CD14-positive monocyte (primary cell): Measurements from ENCODE around the gene PIAS4. TPM values are rescaled to one million over a fixed set of nuclear protein-coding genes. Genes with fewer than 3 reads are reported as not detected.

Source experiments
- DNase-seq, 3 donors: peaks; one replicate each; pipeline ENCODE4 v3.0.0-alpha.2; 2011 to 2022
- H2AFZ ChIP-seq: 2 replicates; pipeline ENCODE4 v1.6.0; 2012; ENCODE audit warnings: mild to moderate bottlenecking, low read depth, low read length, inconsistent platforms; ENCODE audit not compliant: insufficient read depth, poor library complexity, severe bottlenecking
- H3K27ac ChIP-seq, 2 donors: 1 replicate in 1 of 2; 2 replicates in 1 of 2; pipeline ENCODE4 v1.5.1; 2012 to 2013; ENCODE audit warnings: low read length in 2 of 2, control low read depth in 1 of 2, inconsistent platforms in 1 of 2, low read depth in 1 of 2, mild to moderate bottlenecking in 1 of 2
- H3K27me3 ChIP-seq, 2 donors: one replicate each; pipeline versions ENCODE4 v1.6.0 to v1.6.1; 2011 to 2013; ENCODE audit warnings: low read length in 2 of 2; ENCODE audit not compliant: control insufficient read depth in 2 of 2, insufficient read depth in 2 of 2
- H3K36me3 ChIP-seq, 2 donors: replicated peaks in 1 of 2; 1 replicate in 1 of 2; 2 replicates in 1 of 2; pipeline versions ENCODE4 v1.5.1 to v1.6.1; 2012 to 2013; ENCODE audit warnings: low read length in 2 of 2, control low read depth in 1 of 2, inconsistent platforms in 1 of 2, mild to moderate bottlenecking in 1 of 2; ENCODE audit not compliant: insufficient read depth in 2 of 2, control insufficient read depth in 1 of 2
- H3K4me1 ChIP-seq, 2 donors: 1 replicate in 1 of 2; 2 replicates in 1 of 2; pipeline versions ENCODE4 v1.5.1 to v1.6.1; 2012 to 2013; ENCODE audit warnings: low read length in 2 of 2, control low read depth in 1 of 2, inconsistent platforms in 1 of 2, mild to moderate bottlenecking in 1 of 2, moderate library complexity in 1 of 2; ENCODE audit not compliant: insufficient read depth in 2 of 2, control insufficient read depth in 1 of 2
- H3K4me2 ChIP-seq: replicated peaks from 2 replicates; pipeline ENCODE3; 2012; ENCODE audit warnings: low read length, moderate library complexity, mild to moderate bottlenecking; ENCODE audit not compliant: poor library complexity, severe bottlenecking; ENCODE audit errors: extremely low read depth
- H3K4me3 ChIP-seq, 3 experiments: fragments of 200-600 bp in 1 of 3; sonication (generic) in 1 of 3; replicated peaks in 1 of 3; 1 replicate in 2 of 3; 2 replicates in 1 of 3; pipeline ENCODE4 v1.5.1; 2011 to 2013; ENCODE audit warnings: low read length in 3 of 3, mild to moderate bottlenecking in 3 of 3, control low read depth in 2 of 3, low read depth in 2 of 3, inconsistent platforms in 1 of 3, moderate library complexity in 1 of 3
- H3K79me2 ChIP-seq: 2 replicates; pipeline ENCODE4 v1.6.0; 2012; ENCODE audit warnings: mild to moderate bottlenecking, control low read depth, inconsistent platforms, low read length, moderate library complexity; ENCODE audit not compliant: insufficient read depth
- H3K9ac ChIP-seq: 2 replicates; pipeline ENCODE4 v1.6.0; 2017; ENCODE audit warnings: low read length, mild to moderate bottlenecking; ENCODE audit not compliant: insufficient read depth, poor library complexity, severe bottlenecking
- H3K9me3 ChIP-seq, 2 donors: replicated peaks in 1 of 2; 1 replicate in 1 of 2; 2 replicates in 1 of 2; pipeline versions ENCODE4 v1.5.1 to v1.6.1; 2012 to 2013; ENCODE audit warnings: low read length in 2 of 2, control low read depth in 1 of 2; ENCODE audit not compliant: control insufficient read depth in 1 of 2, insufficient read depth in 1 of 2
- H4K20me1 ChIP-seq: 2 replicates; pipeline ENCODE4 v1.6.0; 2012; ENCODE audit warnings: mild to moderate bottlenecking, low read length, control low read depth, moderate library complexity; ENCODE audit not compliant: insufficient read depth
- H3K27ac Mint-ChIP-seq, 7 donors: one replicate each; pipeline ENCODE4 v1.8.0; 2020; ENCODE audit warnings: mild to moderate bottlenecking in 7 of 7, mixed read lengths in 7 of 7, moderate library complexity in 6 of 7, inconsistent platforms in 2 of 7
- H3K27me3 Mint-ChIP-seq, 3 donors: one replicate each; pipeline ENCODE4 v1.8.0; 2021 to 2022; ENCODE audit warnings: low read depth in 3 of 3, mild to moderate bottlenecking in 3 of 3, mixed read lengths in 3 of 3, moderate library complexity in 3 of 3, inconsistent platforms in 1 of 3
- H3K36me3 Mint-ChIP-seq, 2 donors: one replicate each; pipeline ENCODE4 v1.8.0; 2020; ENCODE audit warnings: mixed read lengths in 2 of 2, inconsistent platforms in 1 of 2, mild to moderate bottlenecking in 1 of 2
- H3K4me1 Mint-ChIP-seq: one replicate; pipeline ENCODE4 v1.8.0; 2020; ENCODE audit warnings: mild to moderate bottlenecking, mixed read lengths
- H3K4me3 Mint-ChIP-seq, 2 donors: one replicate each; pipeline ENCODE4 v1.8.0; 2020; ENCODE audit warnings: mild to moderate bottlenecking in 2 of 2, mixed read lengths in 2 of 2, moderate library complexity in 1 of 2
- H3K9me3 Mint-ChIP-seq, 7 donors: one replicate each; pipeline ENCODE4 v1.8.0; 2020 to 2022; ENCODE audit warnings: mixed read lengths in 7 of 7, mild to moderate bottlenecking in 6 of 7, moderate library complexity in 6 of 7, inconsistent platforms in 2 of 7
- CTCF ChIP-seq: fragments of 200-600 bp; IDR thresholded peaks from one replicate; pipeline ENCODE4 v1.8.0; 2022; ENCODE audit warnings: antibody characterized with exemption, mild to moderate bottlenecking
- WGBS: methylation state at CpG from one replicate; pipeline ENCODE4 v1.1.5; 2013; ENCODE audit warnings: missing lambda C conversion rate; ENCODE audit not compliant: insufficient coverage; 5-methylcytosine and 5-hydroxymethylcytosine counted together
- intact Hi-C, 2 donors: fragments of 100-400 bp; cut with micrococcal nuclease; formaldehyde crosslinking; loops; one replicate each; pipeline versions ENCODE4 v1.15.0 to v1.15.1; 2023
- polyA plus RNA-seq, 3 donors: library from polyadenylated mRNA; depleted of rRNA in 1 of 3; unstranded in 2 of 3; stranded (reverse) in 1 of 3; fragments of 300-500 nt in 2 of 3; fragments of >200 nt in 1 of 3; fragmentation: Illumina TruSeq in 2 of 3; gene quantifications; 1 replicate in 2 of 3; 2 replicates in 1 of 3; pipeline ENCODE4 v1.2.3, GENCODE V29; 2012 to 2021

Gene PIAS4
- polyA plus RNA-seq, 3 donors = 2.3 to 8.1 (median 5.9) TPM

- WGBS = 91% methylated on average over 6 of the region's 10 CpGs
- H3K4me1 ChIP-seq = peaks cover 21 to 26% of the 10 kb centered on the region in 2 donors
Measured at GRCh38 chr19:3981373-3981735, 26.2 kb upstream of the PIAS4 start.

More at GRCh38 chr19:3981373-3981735, 26.2 kb upstream of the PIAS4 start:
- Histone ChIP-seq H2AFZ (no peak overlapping the region), H3K9me3 (no peaks in the 10 kb centered on the region), H3K4me3 (no peak overlapping the region), H3K9ac (no peak overlapping the region), H3K79me2 (peaks cover 76% of the 10 kb centered on the region), H3K27ac (peak overlapping the region in 1 of 2 donors; percentile 9), H3K36me3 (peaks cover 77 to 80% of the 10 kb centered on the region in 2 donors), H4K20me1 (peaks cover 93% of the 10 kb centered on the region), H3K4me2 (no peak overlapping the region), H3K27me3 (no peaks in the 10 kb centered on the region)
- no peak for DNase-seq
- Mint-ChIP-seq H3K27me3 (no peaks in the 10 kb centered on the region), H3K27ac (peak overlapping the region in 2 of 7 donors; percentile 5 to 36), H3K4me3 (no peak overlapping the region), H3K9me3 (peaks cover 0 to 2% (median 0%) of the 10 kb centered on the region in 7 donors), H3K4me1 (peaks cover 24% of the 10 kb centered on the region), H3K36me3 (peaks cover 71 to 79% of the 10 kb centered on the region in 2 donors)
- no peak for TF ChIP-seq CTCF
- intact Hi-C loops = no loop called here
